ENCODE measurements around the gene TSPEAR.

DNA sequence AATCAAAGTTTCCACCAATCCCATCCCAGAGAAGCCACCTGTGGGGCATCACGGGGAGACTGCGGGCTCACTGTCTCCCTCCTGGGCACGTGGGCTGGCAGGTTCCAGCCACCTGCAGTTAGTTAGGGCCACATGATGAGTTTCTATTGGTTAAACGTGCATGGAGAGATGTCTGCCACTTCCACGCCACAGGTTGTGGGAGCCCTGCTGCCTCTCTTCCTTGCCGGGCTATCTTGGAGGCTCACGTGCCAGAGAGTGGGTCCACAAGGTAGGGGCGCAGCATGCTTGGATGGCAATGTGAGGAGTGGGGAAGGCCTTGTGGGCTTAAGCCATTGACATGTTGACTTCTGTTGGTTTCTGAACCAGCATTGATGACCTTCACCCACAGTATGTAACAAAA, 107.5 kb downstream of the TSPEAR start:
- TF ChIP-seq CTCF (IDR thresholded peaks at IDR 0.05): no peak
- TF ChIP-seq POLR2A (IDR thresholded peaks at IDR 0.05): no peak

Data from thyroid gland (tissue), 4 donors.